HCT116 (cell line): ENCODE results near the gene SLAMF6. TPM values are rescaled to one million over a fixed set of nuclear protein-coding genes. Genes with fewer than 3 reads are reported as not detected.
A peak's percentile ranks its signal among the peaks of the same experiment; 100 is the strongest.

Source experiments
- ATAC-seq: fragments of 200-7000 bp; cut with Tn5 transposase; 2 replicates; pipeline ENCODE4 v1.9.1; 2020; ENCODE audit warnings: mild to moderate bottlenecking, moderate library complexity
- BruUV-seq: library from RNA; stranded (reverse); fragments of 400-500 nt; replicated peaks from 2 replicates; lab custom pipeline; 2021; lab: Mats Ljungman, UMichigan
- CTCF ChIA-PET: fragments of 300-600 bp; sonication (Branson Sonifier 250); formaldehyde crosslinking; loops from one replicate; lab custom pipeline; 2021; ENCODE audit warnings: antibody characterized with exemption; lab: Charles Lee
- POLR2A ChIA-PET: fragments of 300-600, 350-600 bp; sonication (Branson Sonifier 250); formaldehyde crosslinking; loops from one replicate; lab custom pipeline; 2021; ENCODE audit warnings: antibody characterized with exemption; lab: Charles Lee
- RAD21 ChIA-PET, 2 experiments: fragments of 300-600 bp; sonication (Branson Sonifier 250); formaldehyde crosslinking; loops; one replicate each; lab custom pipeline; 2023; ENCODE audit warnings: low total read pairs in 2 of 2; ENCODE audit not compliant: uncharacterized antibody in 2 of 2, unreplicated experiment in 2 of 2, low non-redundant PET in 1 of 2; lab: Charles Lee
- DNase-seq: peaks from one replicate; pipeline ENCODE4 v3.0.0-alpha.2; 2010; ENCODE audit warnings: low read depth, low spot score
- H2AFZ ChIP-seq: fragments of 200-600 bp; shearing (Covaris generic), sonication (generic); 2 replicates; pipeline ENCODE4 v1.6.1; 2017; ENCODE audit warnings: low read depth, mixed run types, mixed read lengths, antibody characterized with exemption, low read length; ENCODE audit not compliant: poor library complexity, severe bottlenecking
- H3K27ac ChIP-seq: 2 replicates; pipeline ENCODE4 v1.5.1; 2012; ENCODE audit warnings: low read depth, low read length
- H3K27me3 ChIP-seq: fragments of 200-600 bp; sonication (generic); 2 replicates; pipeline ENCODE4 v1.6.1; 2016; ENCODE audit warnings: mixed run types, low read length, mixed read lengths; ENCODE audit not compliant: insufficient read depth
- H3K36me3 ChIP-seq, 2 experiments: fragments of 200-500 bp in 1 of 2; fragments of 200-600 bp in 1 of 2; sonication (Bioruptor generic) in 1 of 2; sonication (generic) in 1 of 2; 2 replicates each; pipeline versions ENCODE4 v1.5.1 to v1.6.1; 2014 to 2016; ENCODE audit warnings: low read length in 2 of 2, inconsistent platforms in 1 of 2, mixed read lengths in 1 of 2, mixed run types in 1 of 2; ENCODE audit not compliant: insufficient read depth in 2 of 2, control insufficient read depth in 1 of 2
- H3K4me1 ChIP-seq, 2 experiments: fragments of 200-600 bp in 1 of 2; sonication (generic) in 1 of 2; 2 replicates each; pipeline versions ENCODE4 v1.5.1 to v1.6.1; 2012 to 2017; ENCODE audit warnings: low read length in 2 of 2, inconsistent platforms in 1 of 2, mild to moderate bottlenecking in 1 of 2, mixed read lengths in 1 of 2, mixed run types in 1 of 2, moderate library complexity in 1 of 2; ENCODE audit not compliant: insufficient read depth in 2 of 2, control insufficient read depth in 1 of 2
- H3K4me2 ChIP-seq: fragments of 200-600 bp; sonication (generic); 2 replicates; pipeline ENCODE4 v1.6.1; 2017; ENCODE audit warnings: mixed run types, low read length, mixed read lengths
- H3K4me3 ChIP-seq, 2 experiments: fragments of 200-600 bp in 1 of 2; sonication (generic) in 1 of 2; replicated peaks in 1 of 2; 2 replicates each; pipeline ENCODE4 v1.5.1; 2011 to 2016; ENCODE audit warnings: low read length in 2 of 2, control low read depth in 1 of 2, low read depth in 1 of 2, mild to moderate bottlenecking in 1 of 2, mixed read lengths in 1 of 2, mixed run types in 1 of 2
- H3K79me2 ChIP-seq: fragments of 200-600 bp; sonication (generic); 2 replicates; pipeline ENCODE4 v1.6.1; 2017; ENCODE audit warnings: mild to moderate bottlenecking, mixed run types, low read length, moderate library complexity, mixed read lengths; ENCODE audit not compliant: insufficient read depth
- H3K9ac ChIP-seq: fragments of 200-600 bp; sonication (generic); 2 replicates; pipeline ENCODE4 v1.6.1; 2016; ENCODE audit warnings: low read length, mixed read lengths
- H3K9me2 ChIP-seq: fragments of 200-600 bp; sonication (generic), shearing (Covaris generic); 2 replicates; pipeline ENCODE4 v1.6.1; 2017; ENCODE audit warnings: mixed run types, mild to moderate bottlenecking, moderate library complexity; ENCODE audit not compliant: insufficient read depth
- H3K9me3 ChIP-seq, 2 experiments: fragments of 200-500 bp in 1 of 2; fragments of 200-600 bp in 1 of 2; sonication (Bioruptor generic) in 1 of 2; sonication (generic) in 1 of 2; 2 replicates each; pipeline ENCODE4 v1.6.1; 2014 to 2017; ENCODE audit warnings: low read length in 2 of 2, mixed read lengths in 2 of 2, inconsistent platforms in 1 of 2, low read depth in 1 of 2, mild to moderate bottlenecking in 1 of 2, mixed run types in 1 of 2, moderate library complexity in 1 of 2; ENCODE audit not compliant: control insufficient read depth in 1 of 2, insufficient read depth in 1 of 2
- H4K20me1 ChIP-seq: fragments of 200-600 bp; sonication (generic), shearing (Covaris generic); 2 replicates; pipeline ENCODE4 v1.6.1; 2017; ENCODE audit warnings: mixed run types, mild to moderate bottlenecking, moderate library complexity; ENCODE audit not compliant: insufficient read depth
- CBX3 ChIP-seq: IDR thresholded peaks from 2 replicates; pipeline ENCODE4 v1.6.1; 2012; ENCODE audit warnings: low read depth
- CEBPB ChIP-seq: IDR thresholded peaks from 2 replicates; pipeline ENCODE4 v1.6.1; 2012; ENCODE audit warnings: low read depth
- ELF1 ChIP-seq: IDR thresholded peaks from 2 replicates; pipeline ENCODE4 v1.6.1; 2012; ENCODE audit warnings: low read depth, borderline replicate concordance
- EZH2 ChIP-seq: fragments of 200-600 bp; sonication (generic); IDR thresholded peaks from 2 replicates; pipeline ENCODE4 v1.6.1; 2017; ENCODE audit warnings: antibody characterized with exemption, mixed run types
- JUND ChIP-seq: IDR thresholded peaks from 2 replicates; pipeline ENCODE4 v1.6.1; 2012
- POLR2AphosphoS5 ChIP-seq: IDR thresholded peaks from 2 replicates; pipeline ENCODE4 v1.6.1; 2011; ENCODE audit warnings: mild to moderate bottlenecking, low read depth, low read length, moderate library complexity
- RAD21 ChIP-seq: IDR thresholded peaks from 2 replicates; pipeline ENCODE4 v1.6.1; 2012; ENCODE audit warnings: low read depth, mild to moderate bottlenecking
- SIN3A ChIP-seq: IDR thresholded peaks from 2 replicates; pipeline ENCODE4 v1.6.1; 2012; ENCODE audit warnings: low read depth
- SP1 ChIP-seq: IDR thresholded peaks from 2 replicates; pipeline ENCODE4 v1.6.1; 2012; ENCODE audit warnings: low read depth
- ZFX ChIP-seq: fragments of 450-650 bp; IDR thresholded peaks from 2 replicates; pipeline ENCODE4 v1.6.1; 2017
- ZNF274 ChIP-seq: fragments of 200-500 bp; sonication (Bioruptor generic); IDR thresholded peaks from 2 replicates; pipeline ENCODE4 v1.6.1; 2014; ENCODE audit warnings: mild to moderate bottlenecking, low read depth, low read length, inconsistent platforms
- intact Hi-C: fragments of 100-400 bp; cut with micrococcal nuclease; formaldehyde crosslinking; loops from 2 replicates; pipeline ENCODE4 v1.10.0; 2022
- total RNA-seq: library from RNA; stranded (reverse); gene quantifications from one replicate; pipeline ENCODE4 v1.2.1, GENCODE V29; 2021; ENCODE audit not compliant: unreplicated experiment
- TF ChIP-seq, protein P1 (sequence below): IDR thresholded peaks from 2 replicates; pipeline ENCODE4 v1.6.1; 2012
- TF ChIP-seq, protein P2 (sequence below), 3 experiments: fragments of 200-600 bp in 1 of 3; sonication (generic) in 1 of 3; IDR thresholded peaks in 2 of 3; conservative IDR thresholded peaks in 1 of 3; 2 replicates each; pipeline ENCODE4 v1.5.1; 2012 to 2017; ENCODE audit warnings: low read depth in 2 of 3, low read length in 2 of 3, antibody characterized with exemption in 1 of 3, borderline replicate concordance in 1 of 3, control low read depth in 1 of 3, mild to moderate bottlenecking in 1 of 3, mixed read lengths in 1 of 3, mixed run types in 1 of 3, moderate library complexity in 1 of 3; ENCODE audit not compliant: insufficient read depth in 1 of 3

SLAMF6 gene
- total RNA-seq, 1 experiment from 2014 or later = not detected

DNA sequence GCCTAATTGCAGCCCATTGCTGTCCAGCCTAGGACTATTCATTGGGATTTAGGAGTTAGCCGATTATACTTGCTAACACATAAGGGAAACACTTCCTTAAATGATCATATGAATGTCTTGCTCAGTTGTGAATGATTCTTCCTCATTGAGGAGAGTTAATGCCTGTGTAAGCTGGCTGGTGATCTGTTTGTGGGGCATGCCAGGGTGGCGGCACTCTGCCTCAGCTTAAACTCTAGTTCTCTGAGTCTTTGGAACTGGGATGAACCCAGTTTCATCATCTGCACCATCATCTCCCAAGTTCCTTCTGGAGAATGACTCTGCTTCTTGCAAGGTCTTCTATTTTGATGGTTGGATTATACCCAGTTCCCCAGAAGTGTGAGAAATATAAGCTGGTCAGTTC lies 23.9 kb upstream of the SLAMF6 start:
- no peak for ATAC-seq
- Histone ChIP-seq H3K4me1 (no peaks in the 10 kb centered on the region; a peak in 1 of 4 replicates), H3K27me3 (no peaks in the 10 kb centered on the region), H2AFZ (no peak overlapping the region), H3K27ac (no peak overlapping the region), H3K9me2 (no peaks in the 10 kb centered on the region), H3K9ac (no peak overlapping the region), H3K9me3 (no peaks in the 10 kb centered on the region), H3K4me2 (no peak overlapping the region), H3K4me3 (no peak overlapping the region), H3K36me3 (no peaks in the 10 kb centered on the region), H4K20me1 (no peaks in the 10 kb centered on the region), H3K79me2 (no peaks in the 10 kb centered on the region)
- intact Hi-C loops = loop anchor here (1.0 kb wide), 1 partner anchor 60 kb away; no protein-coding TSS in a partner anchor
- POLR2A ChIA-PET = no interaction called here
- TF ChIP-seq RAD21 = no peak
- TF ChIP-seq ZFX = no peak
- TF ChIP-seq, protein P1, sequence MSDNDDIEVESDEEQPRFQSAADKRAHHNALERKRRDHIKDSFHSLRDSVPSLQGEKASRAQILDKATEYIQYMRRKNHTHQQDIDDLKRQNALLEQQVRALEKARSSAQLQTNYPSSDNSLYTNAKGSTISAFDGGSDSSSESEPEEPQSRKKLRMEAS = no peak
- no peak for TF ChIP-seq ELF1
- no peak for TF ChIP-seq POLR2AphosphoS5
- RAD21 ChIA-PET = no interaction called here
- DNase-seq = no peak
- BruUV-seq = no TSS peak
- CTCF ChIA-PET = no interaction called here

DNA sequence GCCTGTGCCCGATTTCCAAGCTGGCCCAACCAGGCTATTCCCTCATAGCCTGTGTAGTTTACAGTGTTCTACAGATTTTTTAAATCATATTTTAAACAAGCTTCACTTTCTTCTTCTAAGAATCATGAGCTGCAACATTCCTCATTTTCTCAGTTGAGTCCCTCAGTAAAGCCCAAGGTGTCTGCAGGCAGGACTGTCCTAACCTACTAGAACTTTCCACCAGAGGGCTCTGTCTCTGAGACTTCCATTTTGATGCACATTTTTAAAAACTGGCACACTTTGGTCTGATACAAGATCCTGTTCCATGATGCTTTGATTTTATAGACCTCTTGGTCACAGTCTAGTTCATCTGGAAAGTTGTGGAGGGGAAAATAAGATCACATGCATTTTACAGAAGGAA lies 21.6 kb upstream of the SLAMF6 start:
- POLR2A ChIA-PET = no interaction called here
- H4K20me1 ChIP-seq = no peaks in the 10 kb centered on the region
- H3K9me2 ChIP-seq = no peaks in the 10 kb centered on the region
- DNase-seq = no peak
- H3K36me3 ChIP-seq = no peaks in the 10 kb centered on the region
- RAD21 ChIA-PET = interaction anchor here in 1 of 2 experiments (1.1 kb wide), 1 partner anchor 62 kb away, joined by 3 read pairs; no protein-coding TSS in a partner anchor
- TF ChIP-seq ZNF274 (no peak), JUND (no peak), POLR2AphosphoS5 (no peak), ZFX (no peak), RAD21 (peak; percentile 36), EZH2 (no peak), SIN3A (no peak), ELF1 (no peak), CEBPB (no peak), SP1 (no peak), CBX3 (no peak)
- TF ChIP-seq, protein P2, sequence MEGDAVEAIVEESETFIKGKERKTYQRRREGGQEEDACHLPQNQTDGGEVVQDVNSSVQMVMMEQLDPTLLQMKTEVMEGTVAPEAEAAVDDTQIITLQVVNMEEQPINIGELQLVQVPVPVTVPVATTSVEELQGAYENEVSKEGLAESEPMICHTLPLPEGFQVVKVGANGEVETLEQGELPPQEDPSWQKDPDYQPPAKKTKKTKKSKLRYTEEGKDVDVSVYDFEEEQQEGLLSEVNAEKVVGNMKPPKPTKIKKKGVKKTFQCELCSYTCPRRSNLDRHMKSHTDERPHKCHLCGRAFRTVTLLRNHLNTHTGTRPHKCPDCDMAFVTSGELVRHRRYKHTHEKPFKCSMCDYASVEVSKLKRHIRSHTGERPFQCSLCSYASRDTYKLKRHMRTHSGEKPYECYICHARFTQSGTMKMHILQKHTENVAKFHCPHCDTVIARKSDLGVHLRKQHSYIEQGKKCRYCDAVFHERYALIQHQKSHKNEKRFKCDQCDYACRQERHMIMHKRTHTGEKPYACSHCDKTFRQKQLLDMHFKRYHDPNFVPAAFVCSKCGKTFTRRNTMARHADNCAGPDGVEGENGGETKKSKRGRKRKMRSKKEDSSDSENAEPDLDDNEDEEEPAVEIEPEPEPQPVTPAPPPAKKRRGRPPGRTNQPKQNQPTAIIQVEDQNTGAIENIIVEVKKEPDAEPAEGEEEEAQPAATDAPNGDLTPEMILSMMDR (IDR thresholded peaks at IDR 0.05 in 2 of 3, conservative IDR thresholded peaks at IDR 0.05 in 1 of 3; ENCODE audit: borderline replicate concordance in 1 of 3, insufficient read depth in 1 of 3, low read depth in 2 of 3, low read length in 2 of 3) = peak; percentile 35 to 62 (median 58); a peak in 4 of 6 replicates
- TF ChIP-seq, protein P1 = no peak
- no TSS peak for BruUV-seq
- H3K27me3 ChIP-seq = no peaks in the 10 kb centered on the region
- intact Hi-C loops = no loop called here
- H3K4me3 ChIP-seq = no peak overlapping the region
- no peak overlapping the region for H3K9ac ChIP-seq
- no peaks in the 10 kb centered on the region for H3K79me2 ChIP-seq
- CTCF ChIA-PET = interaction anchor here (0.9 to 1.5 kb wide), 4 partner anchors 11 to 65 kb away, joined by 3 to 5 read pairs (median 4); no protein-coding TSS in a partner anchor
- H3K4me1 ChIP-seq = no peaks in the 10 kb centered on the region; a peak in 1 of 4 replicates
- H2AFZ ChIP-seq = peak overlapping the region; percentile 24
- no peak overlapping the region for H3K4me2 ChIP-seq
- H3K27ac ChIP-seq = no peak overlapping the region
- peak; percentile 80 for ATAC-seq
- H3K9me3 ChIP-seq = no peaks in the 10 kb centered on the region
